ENCODE data around the gene TRIM52. TPM values are rescaled to one million over a fixed set of nuclear protein-coding genes. Genes with fewer than 3 reads are reported as not detected.

The TRIM52 gene
- total and polyA plus RNA-seq, 2 of the 13 experiments (the other 11 are each of a cell fraction or from before 2014, with no cell fraction given), result 7.2 to 11.6 TPM

DNA sequence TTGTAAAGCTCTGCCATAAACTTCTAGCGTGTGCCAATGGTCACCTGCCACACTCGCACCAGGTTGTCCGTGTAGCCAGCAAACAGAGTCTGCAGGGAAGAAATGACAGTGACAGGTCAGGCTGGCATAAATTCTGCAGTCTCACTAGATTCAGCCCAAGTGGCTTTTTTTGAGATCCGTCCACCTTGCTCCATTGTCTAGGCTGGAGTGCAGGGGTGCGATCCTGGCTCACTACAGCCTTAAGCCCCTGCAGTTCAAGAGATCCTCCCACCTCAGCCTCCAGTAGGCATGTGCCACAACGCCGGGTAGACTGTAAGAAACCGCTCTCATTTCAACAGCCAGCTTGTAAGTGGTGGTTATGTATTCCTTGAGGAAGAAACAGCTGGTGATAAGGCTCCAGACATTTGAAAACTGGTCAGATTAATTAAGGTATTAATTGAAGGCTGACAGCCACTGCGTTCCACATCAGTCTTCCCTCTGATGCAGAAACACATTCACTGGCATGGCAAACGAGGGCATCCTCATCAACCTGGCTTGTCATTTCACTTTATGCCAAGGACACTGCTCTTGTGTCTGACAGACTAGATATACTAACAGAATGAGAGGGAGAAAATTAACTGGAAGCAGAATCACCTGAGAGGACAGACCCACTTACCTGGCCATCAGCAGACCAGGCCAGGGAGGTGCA, 23.8 kb downstream of the TRIM52 start:
- Histone ChIP-seq H3K4me1 (ENCODE audit: insufficient read depth, low read length) (peaks cover 37% of the 10 kb centered on the region), H3K9ac (ENCODE audit: insufficient read depth, low read depth, low read length) (no peak overlapping the region), H3K4me2 (ENCODE audit: low read depth, low read length) (no peak overlapping the region), H3K9me3 (ENCODE audit: low read length) (no peaks in the 10 kb centered on the region), H3K27me3 (ENCODE audit: control insufficient read depth in 1 of 2, insufficient read depth in 2 of 2, low read length in 2 of 2) (no peaks in the 10 kb centered on the region), H3K79me2 (ENCODE audit: insufficient read depth, low read length) (peaks cover 15% of the 10 kb centered on the region), H2AFZ (ENCODE audit: low read length) (no peak overlapping the region), H3K4me3 (replicated peaks in 1 of 3; ENCODE audit: insufficient read depth in 1 of 3, low read depth in 2 of 3, low read length in 3 of 3) (no peak overlapping the region), H3K36me3 (replicated peaks in 1 of 2; ENCODE audit: control insufficient read depth in 1 of 2, insufficient read depth in 2 of 2, low read length in 2 of 2) (peaks cover 28 to 75% of the 10 kb centered on the region in 2 experiments), H3K27ac (ENCODE audit: extremely low read length, insufficient read depth, low read length) (no peak overlapping the region), H4K20me1 (ENCODE audit: insufficient read depth, low read length) (peaks cover 57% of the 10 kb centered on the region)
- TF ChIP-seq ZNF670 (CRISPR knock-in tag; IDR thresholded peaks at IDR 0.05; ENCODE audit: borderline replicate concordance), result no peak
- TF ChIP-seq, protein P1, sequence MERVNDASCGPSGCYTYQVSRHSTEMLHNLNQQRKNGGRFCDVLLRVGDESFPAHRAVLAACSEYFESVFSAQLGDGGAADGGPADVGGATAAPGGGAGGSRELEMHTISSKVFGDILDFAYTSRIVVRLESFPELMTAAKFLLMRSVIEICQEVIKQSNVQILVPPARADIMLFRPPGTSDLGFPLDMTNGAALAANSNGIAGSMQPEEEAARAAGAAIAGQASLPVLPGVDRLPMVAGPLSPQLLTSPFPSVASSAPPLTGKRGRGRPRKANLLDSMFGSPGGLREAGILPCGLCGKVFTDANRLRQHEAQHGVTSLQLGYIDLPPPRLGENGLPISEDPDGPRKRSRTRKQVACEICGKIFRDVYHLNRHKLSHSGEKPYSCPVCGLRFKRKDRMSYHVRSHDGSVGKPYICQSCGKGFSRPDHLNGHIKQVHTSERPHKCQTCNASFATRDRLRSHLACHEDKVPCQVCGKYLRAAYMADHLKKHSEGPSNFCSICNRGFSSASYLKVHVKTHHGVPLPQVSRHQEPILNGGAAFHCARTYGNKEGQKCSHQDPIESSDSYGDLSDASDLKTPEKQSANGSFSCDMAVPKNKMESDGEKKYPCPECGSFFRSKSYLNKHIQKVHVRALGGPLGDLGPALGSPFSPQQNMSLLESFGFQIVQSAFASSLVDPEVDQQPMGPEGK (CRISPR knock-in tag; IDR thresholded peaks at IDR 0.05), result no peak
- peak; percentile 17 to 20; a peak in 3 of 4 replicates for TF ChIP-seq POLR2A (IDR thresholded peaks at IDR 0.05; ENCODE audit: insufficient read depth in 1 of 2, low read depth in 2 of 2, low read length in 2 of 2)
- no peak for TF ChIP-seq CREB3 (CRISPR knock-in tag; IDR thresholded peaks at IDR 0.05)
- TF ChIP-seq RBM22 (optimal IDR thresholded peaks at IDR 0.05; ENCODE audit: low read length), result peak; percentile 62
- TF ChIP-seq AGO2 (optimal IDR thresholded peaks at IDR 0.05; ENCODE audit: low read depth, low read length), result peak; percentile 22
- peak; percentile 39 for TF ChIP-seq U2AF1 (optimal IDR thresholded peaks at IDR 0.05; ENCODE audit: low read depth, low read length)
- TF ChIP-seq, protein P2, sequence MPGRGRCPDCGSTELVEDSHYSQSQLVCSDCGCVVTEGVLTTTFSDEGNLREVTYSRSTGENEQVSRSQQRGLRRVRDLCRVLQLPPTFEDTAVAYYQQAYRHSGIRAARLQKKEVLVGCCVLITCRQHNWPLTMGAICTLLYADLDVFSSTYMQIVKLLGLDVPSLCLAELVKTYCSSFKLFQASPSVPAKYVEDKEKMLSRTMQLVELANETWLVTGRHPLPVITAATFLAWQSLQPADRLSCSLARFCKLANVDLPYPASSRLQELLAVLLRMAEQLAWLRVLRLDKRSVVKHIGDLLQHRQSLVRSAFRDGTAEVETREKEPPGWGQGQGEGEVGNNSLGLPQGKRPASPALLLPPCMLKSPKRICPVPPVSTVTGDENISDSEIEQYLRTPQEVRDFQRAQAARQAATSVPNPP (CRISPR knock-in tag; IDR thresholded peaks at IDR 0.05), result no peak
- no peak for TF ChIP-seq E2F1 (CRISPR knock-in tag; IDR thresholded peaks at IDR 0.05)
- 90% methylated on average over 10 of the region's 10 CpGs for WGBS (ENCODE audit: low lambda C conversion rate)
- ChIA-PET POLR2A (interaction anchor here (1.1 kb wide), 1 partner anchor 14 kb away, joined by 4 read pairs; the partner anchor contains the start of gene TRIM41), CTCF (ENCODE audit: low intra/inter-chr PET ratio, low total read pairs) (no interaction called here)
- FAIRE-seq (no peak), DNase-seq (ENCODE audit: low spot score) (no peak), ATAC-seq (no peak)
- BruUV-seq (replicated peaks), result no TSS peak
- in situ Hi-C loops (cut with HindIII; ENCODE audit: extremely low pct_ligation_motif_present, low pct_unique_long_range_greater_than_20kb), result no loop called here
- intact Hi-C loops (cut with micrococcal nuclease; ENCODE audit: unreplicated experiment), result no loop called here

Data from HepG2 (cell line).